GM21447 (cell line): Measurements from ENCODE around the gene TFAP2E.

Experiments
- ATAC-seq: cut with Tn5 transposase; IDR thresholded peaks from one replicate; pipeline ENCODE4 v1.9.1; 2021; ENCODE audit not compliant: unreplicated experiment

TFAP2E gene

DNA sequence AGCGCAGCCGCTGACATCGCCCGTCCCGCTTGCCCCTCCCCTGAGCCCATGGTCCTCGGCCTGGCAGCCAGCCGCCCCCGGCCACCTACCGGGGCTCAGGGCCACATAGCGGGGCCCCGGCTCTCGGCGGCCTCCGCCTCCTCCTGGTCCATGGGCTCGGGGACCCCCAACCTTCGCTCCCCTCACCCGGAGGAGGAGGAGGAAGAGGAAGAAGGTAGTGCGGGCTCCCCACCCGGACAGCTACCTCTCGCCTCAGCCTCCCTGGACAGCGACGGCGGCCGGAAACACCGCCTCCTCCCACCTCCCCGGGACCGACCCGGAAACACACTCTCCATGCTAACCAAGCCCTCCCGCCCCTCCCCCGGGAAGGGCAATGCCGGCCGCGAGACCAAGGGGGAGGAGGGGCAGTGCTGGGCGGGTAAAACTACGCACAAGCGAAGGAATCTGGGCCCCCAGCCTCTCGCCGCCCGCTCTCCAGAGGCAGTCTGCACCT is 15.9 kb upstream of the TFAP2E start, which contains the start of gene KIAA0319L:
KIAA0319L (minus strand) TSS at position 286 of the 493 bp plus-strand sequence. CDS start 2,912 bp downstream, outside the sequence.
- peak; percentile 83 for ATAC-seq

- ATAC-seq: peak; percentile 85
Measured at GRCh38 chr1:35557611-35558373, 15.3 kb upstream of the TFAP2E start, which contains the start of gene NCDN. NCDN (plus strand) TSS chr1:35557799; CDS start chr1:35558191, 392 bp downstream.

- ATAC-seq: no peak
Measured at GRCh38 chr1:35558374-35559316, 14.5 kb upstream of the TFAP2E start.

- ATAC-seq: no peak
Measured at GRCh38 chr1:35559317-35559944, 13.7 kb upstream of the TFAP2E start.

- no peak for ATAC-seq
Measured at GRCh38 chr1:35560256-35561225, 12.6 kb upstream of the TFAP2E start.

DNA sequence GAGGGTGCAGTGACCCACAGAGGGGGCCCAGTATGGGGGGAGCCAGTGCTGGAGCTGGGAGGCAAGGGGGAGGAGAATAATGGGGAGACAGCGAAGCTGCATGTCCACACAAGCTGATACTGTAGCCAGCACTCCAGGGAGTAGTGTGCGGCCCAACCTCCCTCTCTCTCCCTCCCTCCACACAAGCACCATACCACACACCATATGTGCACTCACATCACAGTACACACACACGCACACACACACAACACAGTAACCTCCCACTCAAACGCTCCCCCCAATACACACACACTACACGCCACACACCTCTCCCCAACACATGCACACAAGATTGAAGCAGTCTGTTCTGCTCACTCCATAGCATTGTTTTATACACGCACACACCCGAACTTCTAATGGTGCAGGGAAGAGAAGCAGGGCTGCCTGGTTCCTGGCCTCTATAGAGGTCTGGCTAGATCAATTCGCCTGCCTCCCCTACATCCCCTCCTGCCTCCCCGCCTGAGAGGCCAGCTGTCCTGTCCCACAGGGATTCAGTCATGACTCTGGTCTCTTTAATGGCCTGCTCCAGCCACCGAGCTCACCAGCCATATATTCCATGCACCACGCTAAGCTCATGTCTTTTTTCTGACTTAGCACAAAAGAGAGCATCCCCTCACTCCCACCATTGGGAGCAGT is 11.7 kb upstream of the TFAP2E start:
- no peak for ATAC-seq

DNA sequence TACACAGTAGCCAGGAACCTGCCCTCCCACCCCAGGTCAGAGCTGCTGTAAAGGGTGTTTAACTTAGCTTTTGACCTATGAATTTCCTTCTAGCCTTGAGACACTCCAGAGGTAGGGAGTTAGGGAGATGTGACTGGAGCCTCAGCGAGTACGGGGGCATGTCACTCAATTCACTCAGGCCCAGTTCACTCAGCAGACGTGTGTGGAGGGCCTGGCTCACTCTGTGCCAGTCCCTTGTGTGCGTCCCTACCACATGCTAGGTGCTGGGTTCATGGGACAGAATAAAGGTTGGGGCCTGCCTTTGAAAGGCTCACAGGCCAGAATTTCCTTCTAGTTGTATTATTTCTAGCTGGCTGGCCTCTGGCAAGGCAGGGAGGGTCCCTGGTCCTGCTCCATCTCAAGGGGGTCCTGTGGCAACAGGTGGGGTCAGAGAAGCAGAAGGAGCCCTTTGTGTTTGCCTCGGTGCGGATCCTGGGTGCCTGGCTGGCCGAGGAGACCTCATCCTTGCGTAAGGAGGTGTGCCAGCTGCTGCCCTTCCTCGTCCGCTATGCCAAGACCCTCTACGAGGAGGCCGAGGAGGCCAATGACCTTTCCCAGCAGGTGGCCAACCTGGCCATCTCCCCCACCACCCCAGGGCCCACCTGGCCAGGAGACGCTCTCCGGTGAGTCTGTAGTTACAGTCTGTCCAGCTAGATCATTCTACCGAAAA is 11.0 kb upstream of the TFAP2E start:
- ATAC-seq: no peak

GRCh38 chr1:35563166-35563565 is 9.9 kb upstream of the TFAP2E start:
- ATAC-seq: no peak

- ATAC-seq: peak; percentile 52
Measured at GRCh38 chr1:35564037-35564883, 8.9 kb upstream of the TFAP2E start.

DNA sequence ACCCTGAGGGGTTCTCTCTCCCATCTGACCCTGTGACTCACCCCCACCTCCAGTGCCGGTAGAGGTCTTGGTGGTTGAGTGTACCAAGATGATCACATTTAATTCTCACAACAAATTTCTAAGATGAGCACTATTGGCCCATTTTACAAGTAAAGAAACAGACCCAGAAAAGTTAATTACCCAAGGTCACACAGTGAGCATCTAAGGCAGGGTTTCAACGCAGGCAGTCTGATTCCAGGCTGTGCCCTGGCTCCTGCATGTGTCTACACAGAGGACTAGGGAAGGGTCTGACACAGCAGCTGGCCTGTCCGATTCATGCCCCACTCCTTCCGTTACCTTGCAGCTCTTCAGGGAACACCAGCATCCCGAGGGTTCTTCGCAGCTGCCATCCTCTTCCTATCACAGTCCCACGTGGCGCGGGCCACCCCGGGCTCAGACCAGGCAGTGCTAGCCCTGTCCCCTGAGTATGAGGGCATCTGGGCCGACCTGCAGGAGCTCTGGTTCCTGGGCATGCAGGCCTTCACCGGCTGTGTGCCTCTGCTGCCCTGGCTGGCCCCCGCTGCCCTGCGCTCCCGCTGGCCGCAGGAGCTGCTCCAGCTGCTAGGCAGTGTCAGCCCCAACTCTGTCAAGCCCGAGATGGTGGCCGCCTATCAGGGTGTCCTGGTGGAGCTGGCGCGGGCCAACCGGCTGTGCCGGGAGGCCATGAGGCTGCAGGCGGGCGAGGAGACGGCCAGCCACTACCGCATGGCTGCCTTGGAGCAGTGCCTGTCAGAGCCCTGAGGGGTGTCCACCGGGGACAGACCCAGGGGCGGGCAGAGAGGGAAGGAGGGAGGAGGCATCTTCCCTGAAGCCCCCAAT is 8.0 kb upstream of the TFAP2E start:
- ATAC-seq: no peak

- ATAC-seq: no peak
Measured at GRCh38 chr1:35565742-35566133, 7.4 kb upstream of the TFAP2E start.

DNA sequence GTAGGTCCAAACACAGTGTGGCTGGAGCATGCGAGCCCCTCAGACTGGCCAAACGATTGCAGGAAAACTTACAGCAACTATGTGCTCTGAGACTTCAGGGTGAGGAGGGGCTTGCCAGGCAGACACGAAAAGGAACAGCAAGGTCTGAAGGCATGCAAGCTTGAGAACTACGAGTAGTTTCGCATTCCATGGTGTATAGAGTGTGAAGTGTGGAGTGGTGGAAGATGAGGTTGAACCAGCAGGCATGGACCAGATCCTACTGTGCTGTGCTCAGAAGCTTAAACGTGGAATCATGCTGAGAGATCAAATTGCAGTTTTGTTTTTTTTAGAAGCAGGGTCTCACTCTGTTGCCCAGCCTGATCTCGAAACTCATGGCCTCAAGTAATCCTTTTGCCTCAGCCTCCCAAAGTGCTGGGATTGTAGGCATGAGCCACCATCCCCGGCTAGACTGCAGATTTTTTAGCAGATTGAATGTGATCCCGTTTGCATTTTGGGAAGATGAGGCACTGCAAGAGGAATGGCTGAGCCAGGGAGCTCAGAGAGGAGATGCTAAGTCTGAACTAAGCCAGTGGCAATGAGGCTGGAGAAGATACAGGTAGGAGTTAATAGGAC is 5.1 kb upstream of the TFAP2E start:
- ATAC-seq: no peak

DNA sequence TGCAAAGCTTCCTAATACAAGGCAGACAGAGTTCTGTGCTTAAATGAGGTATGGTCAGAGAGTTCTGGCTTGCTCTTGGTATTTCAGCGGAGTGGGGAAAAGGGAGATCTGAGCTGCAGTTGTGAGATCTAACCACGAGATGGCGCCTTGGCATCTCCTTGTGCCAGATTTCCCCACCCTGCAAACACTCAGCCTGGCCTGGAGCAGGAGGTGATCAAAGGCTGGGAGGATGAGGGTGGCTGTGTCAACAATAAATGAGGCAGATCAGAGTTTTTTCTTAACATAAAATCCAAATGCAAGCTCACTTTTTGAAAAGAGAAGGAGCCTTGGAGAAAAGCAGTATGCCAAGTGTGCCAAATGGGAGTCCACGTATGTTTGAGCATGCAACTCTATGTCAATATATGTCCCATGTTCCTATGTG is 4.1 kb upstream of the TFAP2E start:
- no peak for ATAC-seq

GRCh38 chr1:35569936-35570335 is 3.2 kb upstream of the TFAP2E start:
- ATAC-seq: no peak

DNA sequence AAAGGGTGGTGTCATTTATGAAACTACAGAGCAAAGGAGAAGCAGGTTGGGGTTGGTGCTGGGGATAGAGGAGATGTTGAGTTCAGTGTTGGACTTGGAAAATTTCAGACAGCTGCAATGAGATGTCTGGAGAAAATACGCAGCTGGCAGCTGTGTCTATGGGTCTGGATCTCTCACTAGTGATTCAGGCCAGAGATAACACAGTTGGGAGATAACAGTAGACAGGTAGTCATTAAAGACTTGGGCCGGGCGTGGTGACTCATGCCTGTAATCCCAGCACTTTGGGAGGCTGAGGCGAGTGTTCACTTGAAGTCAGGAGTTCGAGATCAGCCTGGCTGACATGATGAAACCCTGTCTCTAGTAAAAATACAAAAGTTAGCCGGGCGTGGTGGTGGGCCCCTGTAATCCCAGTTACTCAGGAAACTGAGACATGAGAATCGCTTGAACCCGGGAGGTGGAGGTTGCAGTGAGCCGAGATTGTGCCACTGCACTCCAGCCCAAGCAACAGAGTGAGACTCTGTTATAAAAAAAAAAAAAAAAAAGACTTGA is 2.5 kb upstream of the TFAP2E start:
- ATAC-seq: no peak

DNA sequence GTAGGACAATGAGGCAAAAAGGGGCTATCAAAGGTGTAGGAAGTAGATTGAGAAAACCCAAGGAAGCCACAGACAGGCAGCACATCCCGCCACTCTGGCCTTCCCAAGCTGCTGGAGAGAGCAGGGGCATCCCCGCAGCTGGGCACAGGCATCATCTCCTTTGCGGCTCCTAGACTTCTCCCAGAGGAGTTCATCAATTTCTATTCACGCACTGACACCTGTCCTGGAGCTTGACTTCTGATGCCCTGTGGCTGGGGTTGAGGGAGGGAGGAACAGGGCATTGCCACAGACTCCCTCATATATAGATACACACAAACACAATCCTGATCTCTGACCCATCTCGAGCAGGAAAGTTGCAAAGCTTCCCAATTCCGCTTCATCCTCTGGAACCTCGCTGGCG is 1.9 kb upstream of the TFAP2E start:
- no peak for ATAC-seq
